K562 (cell line): ENCODE data around the gene PCDHGA7. TPM values are rescaled to one million over a fixed set of nuclear protein-coding genes. Genes with fewer than 3 reads are reported as not detected.
"Not testable (repeated sequence)": the region's sequence is repeated elsewhere in the genome, so short reads cannot be mapped to it uniquely, and the experiment has no call there.

Source experiments
- ATAC-seq: fragments of 200-7000 bp; cut with Tn5 transposase; 3 replicates; pipeline ENCODE4 v1.9.1; 2020; ENCODE audit warnings: moderate library complexity
- BruUV-seq: library from RNA; stranded (reverse); fragments of 400-500 nt; replicated peaks from 2 replicates; lab custom pipeline; 2021; lab: Mats Ljungman, UMichigan
- CTCF ChIA-PET: fragments of 300-600 bp; formaldehyde crosslinking; extraction: SDS; loops from one replicate; lab custom pipeline; 2021; ENCODE audit warnings: low intra/inter-chr PET ratio; lab: Yijun Ruan, JAX
- POLR2A ChIA-PET: fragments of 300-600, 350-650 bp; sonication (Branson Sonifier 250); formaldehyde crosslinking; extraction: SDS; loops from one replicate; lab custom pipeline; 2021; ENCODE audit warnings: antibody characterized with exemption, inconsistent platforms; lab: Yijun Ruan, JAX
- DNase-seq, 4 experiments: peaks; one replicate each; pipeline versions ENCODE4 v3.0.0 to v3.0.0-alpha.2; 2011 to 2018; ENCODE audit warnings: low spot score in 3 of 4, mixed read lengths in 3 of 4; ENCODE audit errors: extremely low read depth in 1 of 4
- FAIRE-seq: peaks from 2 replicates; lab custom pipeline; 2011; peaks lifted over from hg19 to GRCh38; lab: Jason Lieb, UNC
- H2AFZ ChIP-seq: 2 replicates; pipeline ENCODE4 v1.6.0; 2011; ENCODE audit warnings: low read depth, low read length, control low read depth, inconsistent platforms
- H3K27ac ChIP-seq: fragments of 200-600 bp; 3 replicates; pipeline ENCODE4 v1.8.0; 2011; ENCODE audit warnings: low read depth, mild to moderate bottlenecking, control low read depth, inconsistent platforms, low read length, moderate library complexity, mixed read lengths; ENCODE audit errors: extremely low read depth
- H3K27me3 ChIP-seq, 2 experiments: fragments of 300-600 bp in 1 of 2; 2 replicates in 1 of 2; 3 replicates in 1 of 2; pipeline versions ENCODE4 v1.6.0 to v1.8.0; 2011; ENCODE audit warnings: inconsistent platforms in 2 of 2, low read length in 2 of 2, mild to moderate bottlenecking in 1 of 2, mixed read lengths in 1 of 2, moderate library complexity in 1 of 2; ENCODE audit not compliant: control insufficient read depth in 2 of 2, insufficient read depth in 2 of 2
- H3K36me3 ChIP-seq: fragments of 300-600 bp; 3 replicates; pipeline ENCODE4 v1.8.0; 2011; ENCODE audit warnings: mild to moderate bottlenecking, low read length, inconsistent platforms; ENCODE audit not compliant: control insufficient read depth, insufficient read depth
- H3K4me1 ChIP-seq, 2 experiments: fragments of 200-600 bp in 1 of 2; replicated peaks in 1 of 2; 2 replicates in 1 of 2; 3 replicates in 1 of 2; pipeline versions ENCODE4 v1.5.1 to v1.8.0; 2011; ENCODE audit warnings: inconsistent platforms in 2 of 2, low read length in 2 of 2, mild to moderate bottlenecking in 1 of 2, mixed read lengths in 1 of 2, moderate library complexity in 1 of 2; ENCODE audit not compliant: control insufficient read depth in 2 of 2, insufficient read depth in 2 of 2
- H3K4me2 ChIP-seq: 2 replicates; pipeline ENCODE4 v1.6.1; 2011; ENCODE audit warnings: low read length, control low read depth, inconsistent platforms, mixed read lengths; ENCODE audit not compliant: insufficient read depth
- H3K4me3 ChIP-seq: fragments of 200-600 bp; sonication (generic), shearing (Covaris generic); 2 replicates; pipeline ENCODE4 v1.5.1; 2016; ENCODE audit warnings: control low read depth, inconsistent platforms
- H3K79me2 ChIP-seq: fragments of 200-600 bp; 3 replicates; pipeline ENCODE4 v1.8.0; 2011; ENCODE audit warnings: low read length, inconsistent platforms; ENCODE audit not compliant: control insufficient read depth, insufficient read depth
- H3K9ac ChIP-seq, 2 experiments: 2 replicates each; pipeline versions ENCODE4 v1.6.0 to v1.6.1; 2011; ENCODE audit warnings: low read depth in 2 of 2, low read length in 2 of 2, control low read depth in 1 of 2, inconsistent platforms in 1 of 2, mild to moderate bottlenecking in 1 of 2, mixed read lengths in 1 of 2; ENCODE audit not compliant: insufficient read depth in 1 of 2
- H3K9me1 ChIP-seq: one replicate; pipeline ENCODE4 v1.6.0; 2011; ENCODE audit warnings: inconsistent platforms, mild to moderate bottlenecking, low read length, moderate library complexity; ENCODE audit not compliant: control insufficient read depth, insufficient read depth
- H3K9me3 ChIP-seq: replicated peaks from 2 replicates; pipeline ENCODE4 v1.5.1; 2011; ENCODE audit warnings: low read depth, low read length, inconsistent platforms; ENCODE audit not compliant: control insufficient read depth, insufficient read depth
- H4K20me1 ChIP-seq: replicated peaks from 2 replicates; pipeline ENCODE4 v1.6.1; 2011; ENCODE audit warnings: low read length, inconsistent platforms, mixed read lengths; ENCODE audit not compliant: control insufficient read depth, insufficient read depth
- FOXJ3 ChIP-seq: sonication (generic); formaldehyde crosslinking; IDR thresholded peaks from 2 replicates; pipeline ENCODE4 v1.4.0; 2020; ENCODE audit warnings: mild to moderate bottlenecking, missing genetic modification reagents
- HDAC2 ChIP-seq: fragments of 450-650 bp; IDR thresholded peaks from 2 replicates; pipeline ENCODE4 v1.6.1; 2016; ENCODE audit warnings: mild to moderate bottlenecking
- LEF1 ChIP-seq: fragments of 450-650 bp; IDR thresholded peaks from 2 replicates; pipeline ENCODE4 v1.6.1; 2016; ENCODE audit warnings: mild to moderate bottlenecking
- ZNF316 ChIP-seq: fragments of 450-650 bp; IDR thresholded peaks from 2 replicates; pipeline ENCODE4 v1.6.1; 2016
- ZNF324 ChIP-seq: fragments of 250-450 bp; sonication (Bioruptor Pico); IDR thresholded peaks from 2 replicates; pipeline ENCODE4 v1.4.0; 2020; ENCODE audit warnings: mild to moderate bottlenecking
- ZNF347 ChIP-seq: fragments of 450-650 bp; formaldehyde crosslinking; IDR thresholded peaks from 2 replicates; pipeline ENCODE4 v1.4.0; 2020; ENCODE audit warnings: low read depth, mild to moderate bottlenecking, moderate library complexity
- ZNF41 ChIP-seq: fragments of 250-450 bp; sonication (Bioruptor Pico); conservative IDR thresholded peaks from 2 replicates; pipeline ENCODE4 v1.4.0; 2020; ENCODE audit warnings: mild to moderate bottlenecking
- ZNF785 ChIP-seq: fragments of 250-450 bp; sonication (Bioruptor Pico); IDR thresholded peaks from 2 replicates; pipeline ENCODE4 v1.4.0; 2020; ENCODE audit warnings: mild to moderate bottlenecking
- WGBS: fragments of 100-300 bp; shearing (Covaris generic); methylation state at CpG from one replicate; pipeline ENCODE4 v1.1.6; 2016; ENCODE audit warnings: low coverage, mixed read lengths; ENCODE audit not compliant: insufficient coverage; ENCODE audit errors: missing lambda C conversion rate; 5-methylcytosine and 5-hydroxymethylcytosine counted together
- in situ Hi-C: fragments of 300-500 bp; cut with MboI; formaldehyde crosslinking; loops from 4 replicates; pipeline ENCODE4 v1.15.0; 2018; ENCODE audit warnings: inconsistent platforms, mixed read lengths
- intact Hi-C: fragments of 100-400 bp; cut with micrococcal nuclease; formaldehyde crosslinking; loops from 2 replicates; pipeline ENCODE4 v1.14.2; 2022
- polyA plus RNA-seq, 8 experiments: library from polyadenylated mRNA; depleted of rRNA in 4 of 8; stranded (reverse) in 5 of 8; unstranded in 3 of 8; fragments of >200 nt; fragmentation: Nextera tagmentation in 2 of 8; fragmentation: Illumina TruSeq in 1 of 8; extraction: Ambion mirVana in 2 of 8; extraction: Trizol in 1 of 8; gene quantifications; 2 replicates each; pipeline versions ENCODE4 v1.2.1 to v1.2.3, GENCODE V29; 2011 to 2014; ENCODE audit warnings: inconsistent platforms in 1 of 8, missing spikeins in 1 of 8
- total RNA-seq, 7 experiments: library from RNA; depleted of rRNA in 6 of 7; stranded (reverse); fragments of >200 nt in 6 of 7; fragmentation: Illumina TruSeq in 2 of 7; extraction: Trizol in 2 of 7; gene quantifications; 2 replicates each; pipeline versions ENCODE4 v1.2.1 to v1.2.3, GENCODE V29; 2011 to 2021; ENCODE audit warnings: low replicate concordance in 1 of 7

PCDHGA7 gene
- total and polyA plus RNA-seq, 9 of the 15 experiments (the other 6 are each of a cell fraction or from before 2014, with no cell fraction given) = 0.03 to 0.11 (median 0.06) TPM; not detected in 5

DNA sequence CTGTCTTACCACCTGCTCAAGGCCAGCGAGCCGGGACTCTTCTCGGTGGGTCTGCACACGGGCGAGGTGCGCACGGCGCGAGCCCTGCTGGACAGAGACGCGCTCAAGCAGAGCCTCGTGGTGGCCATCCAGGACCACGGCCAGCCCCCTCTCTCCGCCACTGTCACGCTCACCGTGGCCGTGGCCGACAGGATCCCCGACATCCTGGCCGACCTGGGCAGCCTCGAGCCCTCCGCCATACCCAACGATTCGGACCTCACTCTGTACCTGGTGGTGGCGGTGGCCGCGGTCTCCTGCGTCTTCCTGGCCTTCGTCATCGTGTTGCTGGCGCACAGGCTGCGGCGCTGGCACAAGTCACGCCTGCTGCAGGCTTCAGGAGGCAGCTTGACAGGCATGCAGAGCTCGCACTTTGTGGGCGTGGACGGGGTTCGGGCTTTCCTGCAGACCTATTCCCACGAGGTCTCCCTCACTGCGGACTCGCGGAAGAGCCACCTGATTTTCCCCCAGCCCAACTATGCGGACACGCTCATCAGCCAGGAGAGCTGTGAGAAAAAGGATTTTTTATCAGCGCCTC, 41.7 kb upstream of the PCDHGA7 start:
- FAIRE-seq, DNase-seq, POLR2A ChIA-PET, H2AFZ ChIP-seq, H3K4me2 ChIP-seq, H3K4me3 ChIP-seq, BruUV-seq, H3K79me2 ChIP-seq, H4K20me1 ChIP-seq, H3K9me3 ChIP-seq, H3K27ac ChIP-seq, H3K9ac ChIP-seq, H3K4me1 ChIP-seq, in situ Hi-C loops, ATAC-seq, H3K9me1 ChIP-seq, H3K36me3 ChIP-seq: not testable (repeated sequence)
- 15% methylated on average over 29 of the region's 45 CpGs for WGBS
- intact Hi-C loops = loop anchor here (5.0 kb wide), 1 partner anchor 171 kb away; no protein-coding TSS in a partner anchor
- CTCF ChIA-PET = interaction anchor here (0.9 kb wide), 1 partner anchor 223 kb away, joined by 4 read pairs; no protein-coding TSS in a partner anchor
- peaks cover 10 to 26% of the 10 kb centered on the region in 2 experiments; a peak in 4 of 5 replicates for H3K27me3 ChIP-seq

DNA sequence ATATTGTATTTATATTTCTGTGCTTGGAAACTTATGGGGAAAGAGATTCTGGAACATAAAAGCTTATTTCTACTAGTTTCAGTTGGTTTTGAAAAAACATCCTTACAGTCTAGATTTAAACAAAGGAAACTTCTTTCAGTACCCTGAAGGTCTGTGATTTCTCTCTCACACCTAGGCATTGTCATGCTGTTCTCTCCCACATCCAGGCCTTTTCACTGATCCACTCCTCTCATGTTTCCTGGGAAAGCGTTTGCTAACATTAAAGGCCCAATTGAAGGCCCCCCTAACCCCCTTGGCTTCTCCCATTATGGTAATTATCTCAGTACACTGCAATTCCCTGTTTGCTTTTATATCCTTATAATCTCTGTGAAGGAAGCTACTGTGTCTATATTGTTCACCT, 39.8 kb upstream of the PCDHGA7 start:
- Histone ChIP-seq H3K27me3 (peaks cover 10 to 26% of the 10 kb centered on the region in 2 experiments; a peak in 4 of 5 replicates), H3K4me3 (no peak overlapping the region), H3K9me3 (no peaks in the 10 kb centered on the region), H3K79me2 (no peaks in the 10 kb centered on the region), H2AFZ (no peak overlapping the region), H3K9ac (no peak overlapping the region), H4K20me1 (no peaks in the 10 kb centered on the region), H3K4me2 (no peak overlapping the region), H3K9me1 (no peaks in the 10 kb centered on the region), H3K36me3 (no peaks in the 10 kb centered on the region), H3K4me1 (peaks cover 0 to 9% of the 10 kb centered on the region in 2 experiments; a peak in 3 of 5 replicates), H3K27ac (no peak overlapping the region)
- DNase-seq (no peak), FAIRE-seq (no peak), ATAC-seq (no peak)
- WGBS = 0% methylated on average over 1 of the region's 1 CpG
- ChIA-PET POLR2A (no interaction called here), CTCF (no interaction called here)
- intact Hi-C loops (loop anchor here (5.0 kb wide), 1 partner anchor 170 kb away; no protein-coding TSS in a partner anchor), in situ Hi-C loops (no loop called here)
- BruUV-seq = no TSS peak
- TF ChIP-seq HDAC2 = no peak
- TF ChIP-seq FOXJ3 (CRISPR knock-in tag) = no peak
- TF ChIP-seq LEF1 = no peak
- TF ChIP-seq ZNF324 = no peak
- no peak for TF ChIP-seq ZNF347 (CRISPR knock-in tag)
- no peak for TF ChIP-seq ZNF785 (CRISPR knock-in tag)
- no peak for TF ChIP-seq ZNF316
- no peak for TF ChIP-seq ZNF41 (CRISPR knock-in tag)
